ENCODE data around the gene ASCL5. TPM values are rescaled to one million over a fixed set of nuclear protein-coding genes. Genes with fewer than 3 reads are reported as not detected.

Gene ASCL5
- total and polyA plus RNA-seq, 7 donors, result 0.26 to 0.30 TPM; not detected in 5

DNA sequence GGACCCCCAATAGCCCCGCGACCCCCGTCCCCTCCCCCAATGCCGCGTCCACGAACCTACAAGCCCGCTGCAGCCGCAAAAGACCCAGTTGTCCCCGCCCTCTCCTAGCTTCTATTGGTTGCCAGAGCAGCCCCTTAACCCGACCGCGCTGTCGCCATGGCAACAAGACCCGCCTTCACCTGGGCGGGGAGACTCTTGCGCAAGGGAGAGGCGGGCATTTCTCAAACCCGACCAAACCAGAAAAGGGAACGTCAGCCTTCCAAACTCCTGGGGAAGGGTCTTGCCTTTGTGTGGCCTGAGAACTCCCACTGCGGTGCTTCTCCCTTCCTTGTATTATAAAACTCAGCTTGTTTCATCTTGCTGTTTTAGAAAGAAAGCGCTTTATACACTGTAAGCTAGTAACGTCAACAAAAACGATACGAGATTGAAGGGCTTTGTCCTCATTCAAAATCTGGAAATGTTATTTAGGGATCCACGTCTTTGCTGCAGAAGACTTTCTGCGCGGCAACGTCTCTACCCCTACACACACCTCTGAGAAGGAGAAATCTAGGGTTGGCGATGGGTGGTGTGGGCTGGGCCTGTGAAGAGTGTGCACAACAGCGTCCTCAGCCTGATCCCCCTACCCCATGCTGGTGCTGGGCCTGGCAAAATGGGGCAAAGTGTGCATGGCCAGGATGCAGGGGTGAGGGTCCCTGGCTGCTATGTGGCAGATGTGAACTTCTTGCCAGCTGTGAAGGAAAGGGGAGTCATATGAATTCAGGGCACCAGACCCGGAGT is 27.6 kb upstream of the ASCL5 start, which contains the start of gene TMEM9:
Gene TMEM9, minus strand, starts transcription at position 86 of the 777 bp plus-strand sequence. CDS start 551 bp downstream, outside the sequence.
- DNase-seq, result peak; percentile 96 to 98
- peaks cover 29% of the 10 kb centered on the region for H3K4me1 ChIP-seq
- TF ChIP-seq, protein P1, sequence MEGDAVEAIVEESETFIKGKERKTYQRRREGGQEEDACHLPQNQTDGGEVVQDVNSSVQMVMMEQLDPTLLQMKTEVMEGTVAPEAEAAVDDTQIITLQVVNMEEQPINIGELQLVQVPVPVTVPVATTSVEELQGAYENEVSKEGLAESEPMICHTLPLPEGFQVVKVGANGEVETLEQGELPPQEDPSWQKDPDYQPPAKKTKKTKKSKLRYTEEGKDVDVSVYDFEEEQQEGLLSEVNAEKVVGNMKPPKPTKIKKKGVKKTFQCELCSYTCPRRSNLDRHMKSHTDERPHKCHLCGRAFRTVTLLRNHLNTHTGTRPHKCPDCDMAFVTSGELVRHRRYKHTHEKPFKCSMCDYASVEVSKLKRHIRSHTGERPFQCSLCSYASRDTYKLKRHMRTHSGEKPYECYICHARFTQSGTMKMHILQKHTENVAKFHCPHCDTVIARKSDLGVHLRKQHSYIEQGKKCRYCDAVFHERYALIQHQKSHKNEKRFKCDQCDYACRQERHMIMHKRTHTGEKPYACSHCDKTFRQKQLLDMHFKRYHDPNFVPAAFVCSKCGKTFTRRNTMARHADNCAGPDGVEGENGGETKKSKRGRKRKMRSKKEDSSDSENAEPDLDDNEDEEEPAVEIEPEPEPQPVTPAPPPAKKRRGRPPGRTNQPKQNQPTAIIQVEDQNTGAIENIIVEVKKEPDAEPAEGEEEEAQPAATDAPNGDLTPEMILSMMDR (IDR thresholded peaks at IDR 0.05), result no peak
- peak within 1 kb of the TSS; percentile 85 for H3K4me3 ChIP-seq
- H3K36me3 ChIP-seq (ENCODE audit: insufficient read depth in 1 of 2, low read depth in 1 of 2), result peaks cover 0 to 26% of the 10 kb centered on the region in 2 donors
- WGBS, 3 donors, result 7 to 9% (median 8%) methylated on average over 27 to 31 of the region's 31 CpGs
- no peaks in the 10 kb centered on the region for H3K27me3 ChIP-seq (ENCODE audit: insufficient read depth in 3 of 3, low read length in 2 of 3)
- no peaks in the 10 kb centered on the region for H3K9me3 ChIP-seq
- peak within 1 kb of the TSS; percentile 73 for H3K27ac ChIP-seq
- peak; percentile 93 to 98 (median 96) for ATAC-seq
- intact Hi-C loops (cut with DNase I), result loop anchor here in 1 of 2 donors (5.0 kb wide), 1 partner anchor 33 kb away; no protein-coding TSS in a partner anchor

DNA sequence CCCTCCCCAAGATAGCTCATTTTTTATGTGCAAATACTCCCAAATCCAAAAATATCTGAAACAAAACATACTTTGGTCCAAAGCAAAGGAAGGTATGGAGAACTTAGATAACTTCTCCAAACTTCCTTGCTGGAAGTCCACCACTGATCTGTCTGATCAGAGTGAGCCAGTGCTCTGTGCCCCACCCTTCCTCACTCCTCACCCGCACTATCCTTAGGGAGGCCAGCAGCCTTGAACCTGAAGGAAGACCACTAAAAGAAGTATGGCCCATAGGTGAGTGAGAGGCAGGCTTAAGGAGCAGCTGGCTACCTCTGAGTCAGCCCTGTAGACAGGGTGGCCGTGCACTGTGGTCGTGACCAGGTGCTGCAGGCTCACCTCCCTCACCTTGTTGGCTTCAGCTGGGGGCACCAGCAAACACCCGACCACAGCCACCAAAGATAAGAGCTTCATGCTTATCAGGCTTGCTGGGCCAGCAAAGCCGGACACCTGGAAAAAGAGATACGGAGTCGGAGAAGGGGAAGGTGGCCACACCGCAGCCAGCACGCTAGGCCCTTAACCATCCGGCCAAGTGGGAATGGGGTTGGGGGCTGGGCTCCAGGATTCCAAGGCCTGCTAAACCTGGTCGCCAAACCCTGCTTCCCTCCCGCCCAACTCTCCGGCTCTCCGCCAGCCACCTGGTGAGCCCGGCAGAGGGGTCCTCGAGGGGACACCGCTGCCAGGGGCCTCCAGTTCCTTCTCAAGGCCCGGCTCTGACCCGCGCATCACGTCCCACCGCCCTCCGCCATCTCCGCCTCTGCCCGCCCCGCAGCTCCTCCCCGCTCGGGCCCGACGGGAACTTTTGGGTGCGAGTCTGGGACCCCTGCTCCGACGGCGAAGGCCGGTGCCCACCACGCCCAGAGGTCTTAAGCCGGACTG is 26.7 kb upstream of the ASCL5 start:
- H3K27ac ChIP-seq, result peak overlapping the region; percentile 73
- intact Hi-C loops (cut with DNase I), result loop anchor here in 1 of 2 donors (5.0 kb wide), 1 partner anchor 34 kb away; no protein-coding TSS in a partner anchor
- peaks cover 0 to 34% of the 10 kb centered on the region in 2 donors for H3K36me3 ChIP-seq (ENCODE audit: insufficient read depth in 1 of 2, low read depth in 1 of 2)
- H3K27me3 ChIP-seq (ENCODE audit: insufficient read depth in 3 of 3, low read length in 2 of 3), result no peaks in the 10 kb centered on the region
- 4 to 11% (median 9%) methylated on average over 25 to 37 of the region's 37 CpGs for WGBS, 3 donors
- H3K9me3 ChIP-seq, result no peaks in the 10 kb centered on the region
- ATAC-seq (peak; percentile 62 to 81 (median 70)), DNase-seq (no peak)
- peaks cover 31% of the 10 kb centered on the region for H3K4me1 ChIP-seq
- TF ChIP-seq, protein P1 (IDR thresholded peaks at IDR 0.05), result no peak
- H3K4me3 ChIP-seq, result peak overlapping the region; percentile 85

DNA sequence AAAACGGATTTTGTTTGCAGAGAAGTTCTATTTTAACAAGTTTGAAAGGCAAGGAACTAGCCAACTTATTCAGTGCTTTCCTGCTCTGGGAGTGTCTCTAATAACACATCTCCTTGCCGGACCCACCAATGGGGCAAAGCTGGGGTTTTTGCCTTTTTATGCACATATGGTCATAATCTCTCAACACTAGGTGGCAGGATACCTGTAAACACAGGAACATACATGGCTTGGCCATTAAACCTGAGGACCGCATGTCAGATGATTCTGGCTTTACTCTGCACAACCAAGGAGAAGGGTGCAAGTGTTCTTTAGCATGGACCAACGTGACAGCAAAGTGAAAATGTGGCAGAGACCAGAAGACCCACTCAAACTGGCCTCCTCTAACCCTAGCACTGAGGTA is 22.4 kb upstream of the ASCL5 start:
- Histone ChIP-seq H3K9me3 (no peaks in the 10 kb centered on the region), H3K4me1 (peaks cover 25% of the 10 kb centered on the region), H3K36me3 (ENCODE audit: insufficient read depth in 1 of 2, low read depth in 1 of 2) (peaks cover 0 to 77% of the 10 kb centered on the region in 2 donors), H3K27ac (no peak overlapping the region), H3K27me3 (ENCODE audit: insufficient read depth in 3 of 3, low read length in 2 of 3) (no peaks in the 10 kb centered on the region), H3K4me3 (no peak overlapping the region)
- intact Hi-C loops (cut with DNase I), result loop anchor here (2.0 to 5.0 kb wide), 2 partner anchors 73 kb away; no protein-coding TSS in a partner anchor
- DNase-seq, result no peak
- peak in 2 of 4 donors; percentile 52 to 55 for ATAC-seq
- TF ChIP-seq, protein P1 (IDR thresholded peaks at IDR 0.05), result peak; percentile 43
- 64 to 83% (median 77%) methylated on average over 4 of the region's 4 CpGs for WGBS, 3 donors

DNA sequence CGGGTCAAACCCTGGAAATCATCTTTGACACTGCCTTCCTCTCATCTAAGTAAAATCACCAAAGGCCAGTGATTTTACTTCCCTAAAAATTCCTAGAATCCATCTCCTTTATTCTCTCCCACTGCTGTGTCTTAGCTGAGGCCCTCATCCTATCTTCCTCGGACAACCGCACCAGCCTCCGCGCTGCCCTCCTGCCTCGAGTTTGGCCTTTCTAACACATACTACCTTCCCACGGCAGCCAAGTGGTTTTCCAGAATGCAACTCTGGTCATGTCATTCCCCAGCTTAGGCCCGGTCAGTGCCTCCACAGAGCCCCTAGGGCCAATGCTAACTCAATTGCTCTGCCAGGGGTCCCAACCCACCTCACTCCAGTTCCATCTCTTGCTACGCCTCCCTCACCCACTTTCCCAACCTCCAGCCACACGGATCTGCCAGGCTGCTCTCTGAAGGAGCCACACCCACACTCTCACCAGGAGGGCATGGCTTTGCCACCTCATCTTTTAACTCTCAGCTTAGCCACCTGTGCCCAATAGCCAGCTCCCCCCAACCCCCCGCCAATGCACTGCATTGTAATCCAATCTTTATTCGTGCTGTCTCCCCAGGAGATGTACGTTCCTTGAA is 20.5 kb upstream of the ASCL5 start:
- DNase-seq (no peak), ATAC-seq (no peak)
- Histone ChIP-seq H3K4me1 (peaks cover 11% of the 10 kb centered on the region), H3K27ac (no peak overlapping the region), H3K9me3 (no peaks in the 10 kb centered on the region), H3K27me3 (ENCODE audit: insufficient read depth in 3 of 3, low read length in 2 of 3) (no peaks in the 10 kb centered on the region), H3K36me3 (ENCODE audit: insufficient read depth in 1 of 2, low read depth in 1 of 2) (peaks cover 0 to 96% of the 10 kb centered on the region in 2 donors), H3K4me3 (no peak overlapping the region)
- 92% methylated on average over 12 to 13 of the region's 13 CpGs for WGBS, 3 donors
- intact Hi-C loops (cut with DNase I), result loop anchor here (2.0 to 5.0 kb wide), 2 partner anchors 75 kb away; no protein-coding TSS in a partner anchor
- TF ChIP-seq, protein P1 (IDR thresholded peaks at IDR 0.05), result no peak
